PC-3 (cell line): ENCODE results near the gene SSTR5. TPM values are rescaled to one million over a fixed set of nuclear protein-coding genes. Genes with fewer than 3 reads are reported as not detected.
"Not testable (repeated sequence)": the region's sequence is repeated elsewhere in the genome, so short reads cannot be mapped to it uniquely, and the experiment has no call there.

Experiments used
- ATAC-seq: fragments of 200-7000 bp; cut with Tn5 transposase; 2 replicates; pipeline ENCODE4 v1.9.1; 2020; ENCODE audit warnings: mild to moderate bottlenecking, moderate library complexity
- BruUV-seq: library from RNA; stranded (reverse); fragments of 400-500 nt; replicated peaks from 2 replicates; lab custom pipeline; 2021; lab: Mats Ljungman, UMichigan
- CTCF ChIA-PET: fragments of 300-600 bp; sonication (Branson Sonifier 250); formaldehyde crosslinking; loops from one replicate; lab custom pipeline; 2022; ENCODE audit warnings: antibody characterized with exemption; lab: Charles Lee
- POLR2A ChIA-PET: fragments of 300-600 bp; sonication (Branson Sonifier 250); formaldehyde crosslinking; loops from one replicate; lab custom pipeline; 2022; ENCODE audit warnings: antibody characterized with exemption; ENCODE audit not compliant: unreplicated experiment; lab: Charles Lee
- DNase-seq: peaks from one replicate; pipeline ENCODE4 v3.0.0-alpha.2; 2015
- H2AFZ ChIP-seq: fragments of 300-600 bp; sonication (generic); 2 replicates; pipeline ENCODE4 v1.6.0; 2016; ENCODE audit warnings: antibody characterized with exemption, low read length
- H3F3A ChIP-seq: fragments of 300-600 bp; sonication (generic); one replicate; pipeline ENCODE4 v1.6.0; 2017; ENCODE audit warnings: antibody characterized with exemption, low read length, control low read depth, mild to moderate bottlenecking; ENCODE audit not compliant: unreplicated experiment
- H3K27ac ChIP-seq: fragments of 300-600 bp; sonication (generic); 2 replicates; pipeline ENCODE4 v1.5.1; 2016; ENCODE audit warnings: mild to moderate bottlenecking, low read length
- H3K27me3 ChIP-seq: fragments of 300-600 bp; sonication (generic); 2 replicates; pipeline ENCODE4 v1.6.1; 2016; ENCODE audit warnings: low read length, mixed read lengths
- H3K36me3 ChIP-seq: fragments of 300-600 bp; sonication (generic); 2 replicates; pipeline ENCODE4 v1.6.1; 2016; ENCODE audit warnings: low read depth, mixed run types, low read length, mixed read lengths
- H3K4me1 ChIP-seq: fragments of 300-600 bp; sonication (generic); 2 replicates; pipeline ENCODE4 v1.5.1; 2016; ENCODE audit warnings: low read length; ENCODE audit not compliant: insufficient read depth
- H3K4me2 ChIP-seq: fragments of 300-600 bp; sonication (generic); 2 replicates; pipeline ENCODE4 v1.6.0; 2016; ENCODE audit warnings: low read length
- H3K4me3 ChIP-seq: fragments of 300-600 bp; sonication (generic); 2 replicates; pipeline ENCODE4 v1.5.1; 2016; ENCODE audit warnings: mild to moderate bottlenecking, low read length, mixed read lengths
- H3K79me2 ChIP-seq: fragments of 300-600 bp; sonication (generic); 2 replicates; pipeline ENCODE4 v1.6.1; 2017; ENCODE audit warnings: low read length, mixed read lengths
- H3K9ac ChIP-seq: fragments of 300-600 bp; sonication (generic); 2 replicates; pipeline ENCODE4 v1.6.0; 2016; ENCODE audit warnings: mild to moderate bottlenecking, low read length
- H3K9me2 ChIP-seq: fragments of 300-600 bp; sonication (generic); replicated peaks from 2 replicates; pipeline ENCODE4 v1.6.1; 2016; ENCODE audit warnings: mixed run types, low read length, mixed read lengths
- H3K9me3 ChIP-seq: fragments of 300-600 bp; sonication (generic); 2 replicates; pipeline ENCODE4 v1.6.1; 2016; ENCODE audit warnings: low read length, mixed read lengths
- H4K20me1 ChIP-seq: fragments of 300-600 bp; sonication (generic); 2 replicates; pipeline ENCODE4 v1.6.1; 2016; ENCODE audit warnings: low read length, mixed read lengths
- EZH2 ChIP-seq: fragments of 300-600 bp; sonication (generic); IDR thresholded peaks from one replicate; pipeline ENCODE4 v1.6.1; 2017; ENCODE audit warnings: antibody characterized with exemption, mild to moderate bottlenecking, low read length; ENCODE audit not compliant: unreplicated experiment
- EZH2phosphoT487 ChIP-seq: fragments of 300-600 bp; sonication (generic); IDR thresholded peaks from 2 replicates; pipeline ENCODE4 v1.6.1; 2018; ENCODE audit warnings: mild to moderate bottlenecking, antibody characterized with exemption, low read length, borderline replicate concordance
- intact Hi-C: fragments of 100-400 bp; cut with micrococcal nuclease; formaldehyde crosslinking; loops from 2 replicates; pipeline ENCODE4 v1.9.0; 2023
- total RNA-seq: library from RNA; depleted of rRNA; stranded (reverse); fragments of >200 nt; gene quantifications from 2 replicates; pipeline ENCODE4 v1.2.3, GENCODE V29; 2014
- TF ChIP-seq, protein P1 (sequence below): fragments of 300-600 bp; sonication (generic); conservative IDR thresholded peaks from 2 replicates; pipeline ENCODE4 v1.5.1; 2017; ENCODE audit warnings: antibody characterized with exemption, low read depth, mild to moderate bottlenecking, low read length

Gene SSTR5
- total RNA-seq, 1 experiment from 2014 or later: 0.51 TPM

GRCh38 chr16:1090620-1091587 is 18.4 kb downstream of the SSTR5 start:
- H3K4me3 ChIP-seq: 0 out of 2 replicates have a peak overlapping the region, but pooled peaks have one; percentile 55
- no peaks in the 10 kb centered on the region for H3K36me3 ChIP-seq
- ATAC-seq (no peak), DNase-seq (no peak)
- intact Hi-C loops: no loop called here
- H3K79me2 ChIP-seq: no peaks in the 10 kb centered on the region
- no peak overlapping the region for H2AFZ ChIP-seq
- H4K20me1 ChIP-seq: no peaks in the 10 kb centered on the region
- CTCF ChIA-PET: no interaction called here
- H3F3A ChIP-seq: no peaks in the 10 kb centered on the region
- H3K4me2 ChIP-seq: peak overlapping the region; percentile 76
- no peak overlapping the region for H3K9ac ChIP-seq
- TF ChIP-seq EZH2phosphoT487 (no peak), EZH2 (no peak)
- TF ChIP-seq, protein P1, sequence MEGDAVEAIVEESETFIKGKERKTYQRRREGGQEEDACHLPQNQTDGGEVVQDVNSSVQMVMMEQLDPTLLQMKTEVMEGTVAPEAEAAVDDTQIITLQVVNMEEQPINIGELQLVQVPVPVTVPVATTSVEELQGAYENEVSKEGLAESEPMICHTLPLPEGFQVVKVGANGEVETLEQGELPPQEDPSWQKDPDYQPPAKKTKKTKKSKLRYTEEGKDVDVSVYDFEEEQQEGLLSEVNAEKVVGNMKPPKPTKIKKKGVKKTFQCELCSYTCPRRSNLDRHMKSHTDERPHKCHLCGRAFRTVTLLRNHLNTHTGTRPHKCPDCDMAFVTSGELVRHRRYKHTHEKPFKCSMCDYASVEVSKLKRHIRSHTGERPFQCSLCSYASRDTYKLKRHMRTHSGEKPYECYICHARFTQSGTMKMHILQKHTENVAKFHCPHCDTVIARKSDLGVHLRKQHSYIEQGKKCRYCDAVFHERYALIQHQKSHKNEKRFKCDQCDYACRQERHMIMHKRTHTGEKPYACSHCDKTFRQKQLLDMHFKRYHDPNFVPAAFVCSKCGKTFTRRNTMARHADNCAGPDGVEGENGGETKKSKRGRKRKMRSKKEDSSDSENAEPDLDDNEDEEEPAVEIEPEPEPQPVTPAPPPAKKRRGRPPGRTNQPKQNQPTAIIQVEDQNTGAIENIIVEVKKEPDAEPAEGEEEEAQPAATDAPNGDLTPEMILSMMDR: no peak
- H3K27me3 ChIP-seq: no peaks in the 10 kb centered on the region
- no peaks in the 10 kb centered on the region for H3K9me3 ChIP-seq
- no TSS peak for BruUV-seq
- no peaks in the 10 kb centered on the region for H3K9me2 ChIP-seq
- POLR2A ChIA-PET: interaction anchor here (0.6 kb wide), 1 partner anchor 16 kb away, joined by 3 read pairs; no protein-coding TSS in a partner anchor
- no peak overlapping the region for H3K27ac ChIP-seq
- peaks cover 8% of the 10 kb centered on the region; the same call in 1 of the 2 replicates for H3K4me1 ChIP-seq

GRCh38 chr16:1091992-1092552 is 19.5 kb downstream of the SSTR5 start:
- H3K9ac ChIP-seq: no peak overlapping the region
- TF ChIP-seq EZH2: no peak
- TF ChIP-seq, protein P1: no peak
- no peak for TF ChIP-seq EZH2phosphoT487
- DNase-seq (no peak), ATAC-seq (no peak)
- no peaks in the 10 kb centered on the region for H3F3A ChIP-seq
- no peaks in the 10 kb centered on the region for H4K20me1 ChIP-seq
- no peaks in the 10 kb centered on the region for H3K27me3 ChIP-seq
- no peaks in the 10 kb centered on the region for H3K36me3 ChIP-seq
- ChIA-PET POLR2A (no interaction called here), CTCF (no interaction called here)
- H3K4me1 ChIP-seq: peaks cover 8% of the 10 kb centered on the region; the same call in 1 of the 2 replicates
- H3K4me2 ChIP-seq: no peak overlapping the region
- no peak overlapping the region for H3K27ac ChIP-seq
- H3K4me3 ChIP-seq: no peak overlapping the region
- H3K79me2 ChIP-seq: no peaks in the 10 kb centered on the region
- no peaks in the 10 kb centered on the region for H3K9me3 ChIP-seq
- H2AFZ ChIP-seq: no peak overlapping the region
- H3K9me2 ChIP-seq: no peaks in the 10 kb centered on the region
- intact Hi-C loops: no loop called here
- no TSS peak for BruUV-seq

DNA sequence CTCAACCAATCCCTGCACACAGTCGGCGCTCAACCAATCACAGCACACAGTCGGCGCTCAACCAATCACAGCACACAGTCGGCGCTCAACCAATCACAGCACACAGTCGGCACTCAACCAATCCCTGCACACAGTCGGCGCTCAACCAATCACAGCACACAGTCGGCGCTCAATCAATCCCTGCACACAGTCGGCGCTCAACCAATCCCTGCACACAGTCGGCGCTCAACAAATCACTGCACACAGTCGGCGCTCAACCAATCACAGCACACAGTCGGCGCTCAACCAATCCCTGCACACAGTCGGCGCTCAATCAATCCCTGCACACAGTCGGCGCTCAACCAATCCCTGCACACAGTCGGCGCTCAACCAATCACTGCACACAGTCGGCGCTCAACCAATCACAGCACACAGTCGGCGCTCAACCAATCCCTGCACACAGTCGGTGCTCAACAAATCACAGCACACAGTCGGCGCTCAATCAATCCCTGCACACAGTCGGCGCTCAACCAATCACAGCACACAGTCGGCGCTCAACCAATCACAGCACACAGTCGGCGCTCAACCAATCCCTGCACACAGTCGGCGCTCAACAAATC is 20.2 kb downstream of the SSTR5 start:
- not testable (repeated sequence) for H3K27me3 ChIP-seq, H3K4me1 ChIP-seq

More for the DNA sequence above, 20.2 kb downstream of the SSTR5 start:
- H3K4me3 ChIP-seq, H4K20me1 ChIP-seq, POLR2A ChIA-PET, H3K9ac ChIP-seq, H3K27ac ChIP-seq, H2AFZ ChIP-seq, H3K79me2 ChIP-seq, H3K9me2 ChIP-seq, ATAC-seq, intact Hi-C loops, CTCF ChIA-PET, H3K9me3 ChIP-seq, H3F3A ChIP-seq, H3K4me2 ChIP-seq, BruUV-seq, DNase-seq, H3K36me3 ChIP-seq: not testable (repeated sequence)
